GM10266 (cell line): ENCODE measurements around the gene SOX5.
"Not testable (repeated sequence)": the region's sequence is repeated elsewhere in the genome, so short reads cannot be mapped to it uniquely, and the experiment has no call there.

ENCODE experiments used
- DNase-seq: peaks from one replicate; pipeline ENCODE4 v3.0.0; 2012; ENCODE audit errors: extremely low spot score
- CTCF ChIP-seq: IDR thresholded peaks from 2 replicates; pipeline ENCODE4 v1.5.1; 2012; ENCODE audit warnings: mild to moderate bottlenecking, low read depth; ENCODE audit not compliant: control insufficient read depth, insufficient read depth; ENCODE audit errors: missing control alignments

Gene SOX5

GRCh38 chr12:23824358-23824757, 125.1 kb downstream of the SOX5 start:
- TF ChIP-seq CTCF, result no peak
- DNase-seq, result no peak

- not testable (repeated sequence) for DNase-seq
Measured at GRCh38 chr12:23822883-23823282, 126.6 kb downstream of the SOX5 start.

GRCh38 chr12:23817345-23817744, 132.1 kb downstream of the SOX5 start:
- no peak for DNase-seq
- no peak for TF ChIP-seq CTCF

GRCh38 chr12:23816394-23816851, 133.0 kb downstream of the SOX5 start:
- DNase-seq, result no peak
- TF ChIP-seq CTCF, result no peak

- no peak for TF ChIP-seq CTCF
- no peak for DNase-seq
Measured at GRCh38 chr12:23815810-23816209, 133.7 kb downstream of the SOX5 start.

- TF ChIP-seq CTCF, result no peak
- no peak for DNase-seq
Measured at GRCh38 chr12:23813206-23813605, 136.3 kb downstream of the SOX5 start.

GRCh38 chr12:23810329-23810902, 139.1 kb downstream of the SOX5 start:
- TF ChIP-seq CTCF, result no peak
- no peak for DNase-seq

- DNase-seq, result no peak
- TF ChIP-seq CTCF, result no peak
Measured at GRCh38 chr12:23803540-23803939, 145.9 kb downstream of the SOX5 start.
